Adipocyte (in vitro differentiated cells): Measurements from ENCODE around the gene ARHGEF1.

ENCODE experiments used
- DNase-seq: peaks from one replicate; pipeline ENCODE4 v3.0.0-alpha.2; 2015; ENCODE audit warnings: low read depth
- H3K27me3 ChIP-seq: replicated peaks from 2 replicates; pipeline ENCODE4 v1.7.0; 2013; ENCODE audit warnings: mild to moderate bottlenecking, low read length, moderate library complexity; ENCODE audit not compliant: control insufficient read depth, insufficient read depth
- H3K36me3 ChIP-seq: 2 replicates; pipeline ENCODE4 v1.7.0; 2013; ENCODE audit warnings: low read length, mild to moderate bottlenecking, moderate library complexity; ENCODE audit not compliant: control insufficient read depth, insufficient read depth, severe bottlenecking
- H3K4me1 ChIP-seq: 2 replicates; pipeline ENCODE4 v1.7.0; 2013; ENCODE audit warnings: mild to moderate bottlenecking, low read length, moderate library complexity; ENCODE audit not compliant: control insufficient read depth, insufficient read depth
- H3K4me3 ChIP-seq: 2 replicates; pipeline ENCODE4 v1.7.0; 2013; ENCODE audit warnings: mild to moderate bottlenecking, low read length, moderate library complexity
- H3K9ac ChIP-seq: 2 replicates; pipeline ENCODE4 v1.7.0; 2013; ENCODE audit warnings: mild to moderate bottlenecking, low read length, moderate library complexity
- H3K9me3 ChIP-seq: 2 replicates; pipeline ENCODE4 v1.7.0; 2013; ENCODE audit warnings: mild to moderate bottlenecking, low read length, moderate library complexity; ENCODE audit not compliant: control insufficient read depth

ARHGEF1 gene

GRCh38 chr19:41898235-41898634 is 15.3 kb downstream of the ARHGEF1 start:
- H3K9me3 ChIP-seq: no peaks in the 10 kb centered on the region

GRCh38 chr19:41901707-41902360 is 18.9 kb downstream of the ARHGEF1 start:
- H3K9me3 ChIP-seq: no peaks in the 10 kb centered on the region
- H3K27me3 ChIP-seq: no peaks in the 10 kb centered on the region
- no peak overlapping the region for H3K4me3 ChIP-seq
- H3K4me1 ChIP-seq: peaks cover 19% of the 10 kb centered on the region
- no peak for DNase-seq
- H3K36me3 ChIP-seq: peaks cover 66% of the 10 kb centered on the region
- no peak overlapping the region for H3K9ac ChIP-seq

More at GRCh38 chr19:41898235-41898634, 15.3 kb downstream of the ARHGEF1 start:
- Histone ChIP-seq H3K36me3 (peaks cover 57% of the 10 kb centered on the region), H3K27me3 (no peaks in the 10 kb centered on the region), H3K4me1 (peaks cover 19% of the 10 kb centered on the region), H3K4me3 (no peak overlapping the region), H3K9ac (peak overlapping the region; percentile 47)
- DNase-seq: no peak

GRCh38 chr19:41902594-41902993 is 19.6 kb downstream of the ARHGEF1 start:
- H3K4me3 ChIP-seq: no peak overlapping the region
- no peak overlapping the region for H3K9ac ChIP-seq
- H3K27me3 ChIP-seq: no peaks in the 10 kb centered on the region
- peaks cover 17% of the 10 kb centered on the region for H3K4me1 ChIP-seq
- DNase-seq: no peak
- H3K9me3 ChIP-seq: no peaks in the 10 kb centered on the region
- H3K36me3 ChIP-seq: peaks cover 70% of the 10 kb centered on the region

- no peaks in the 10 kb centered on the region for H3K27me3 ChIP-seq
- peaks cover 9% of the 10 kb centered on the region for H3K4me1 ChIP-seq
- peaks cover 70% of the 10 kb centered on the region for H3K36me3 ChIP-seq
- H3K4me3 ChIP-seq: no peak overlapping the region
- no peaks in the 10 kb centered on the region for H3K9me3 ChIP-seq
- no peak for DNase-seq
- no peak overlapping the region for H3K9ac ChIP-seq
Observed at GRCh38 chr19:41903193-41903953, 20.4 kb downstream of the ARHGEF1 start.

GRCh38 chr19:41904118-41904870 is 21.3 kb downstream of the ARHGEF1 start:
- no peak overlapping the region for H3K9ac ChIP-seq
- no peak overlapping the region for H3K4me3 ChIP-seq
- H3K36me3 ChIP-seq: peaks cover 67% of the 10 kb centered on the region
- H3K27me3 ChIP-seq: no peaks in the 10 kb centered on the region
- DNase-seq: no peak
- no peaks in the 10 kb centered on the region for H3K9me3 ChIP-seq
- H3K4me1 ChIP-seq: peaks cover under 1% of the 10 kb centered on the region

GRCh38 chr19:41905273-41906002 is 22.5 kb downstream of the ARHGEF1 start:
- H3K27me3 ChIP-seq: no peaks in the 10 kb centered on the region
- H3K4me1 ChIP-seq: no peaks in the 10 kb centered on the region
- H3K9ac ChIP-seq: no peak overlapping the region
- no peaks in the 10 kb centered on the region for H3K9me3 ChIP-seq
- no peak overlapping the region for H3K4me3 ChIP-seq
- peaks cover 57% of the 10 kb centered on the region for H3K36me3 ChIP-seq
- no peak for DNase-seq

GRCh38 chr19:41906271-41906670 is 23.3 kb downstream of the ARHGEF1 start:
- no peak for DNase-seq
- no peak overlapping the region for H3K9ac ChIP-seq
- H3K9me3 ChIP-seq: no peaks in the 10 kb centered on the region
- no peaks in the 10 kb centered on the region for H3K27me3 ChIP-seq
- no peaks in the 10 kb centered on the region for H3K4me1 ChIP-seq
- no peak overlapping the region for H3K4me3 ChIP-seq
- H3K36me3 ChIP-seq: peaks cover 55% of the 10 kb centered on the region

- Histone ChIP-seq H3K36me3 (peaks cover 47% of the 10 kb centered on the region), H3K4me3 (no peak overlapping the region), H3K27me3 (peaks cover 5% of the 10 kb centered on the region), H3K4me1 (no peaks in the 10 kb centered on the region), H3K9me3 (no peaks in the 10 kb centered on the region), H3K9ac (no peak overlapping the region)
- DNase-seq: no peak
Observed at GRCh38 chr19:41906916-41907680, 24.1 kb downstream of the ARHGEF1 start.

- peaks cover 37% of the 10 kb centered on the region for H3K36me3 ChIP-seq
- no peak overlapping the region for H3K9ac ChIP-seq
- no peaks in the 10 kb centered on the region for H3K9me3 ChIP-seq
- H3K4me3 ChIP-seq: no peak overlapping the region
- DNase-seq: no peak
- peaks cover 9% of the 10 kb centered on the region for H3K27me3 ChIP-seq
- H3K4me1 ChIP-seq: no peaks in the 10 kb centered on the region
Observed at GRCh38 chr19:41907994-41908615, 25.1 kb downstream of the ARHGEF1 start.
